Upper lobe of right lung (tissue), 1 donor: ENCODE measurements around the gene FAM237B. TPM values are rescaled to one million over a fixed set of nuclear protein-coding genes. Genes with fewer than 3 reads are reported as not detected.

ENCODE experiments used
- ATAC-seq: fragments of 200-7000 bp; cut with Tn5 transposase; one replicate; pipeline ENCODE4 v1.9.1; 2020; ENCODE audit warnings: mild to moderate bottlenecking, moderate library complexity
- DNase-seq: peaks from one replicate; pipeline ENCODE4 v3.0.0-alpha.2; 2020
- H3K27ac ChIP-seq: fragments of 200-600 bp; one replicate; pipeline ENCODE4 v1.8.0; 2022
- H3K27me3 ChIP-seq: fragments of 200-600 bp; one replicate; pipeline ENCODE4 v1.8.0; 2022; ENCODE audit warnings: mild to moderate bottlenecking
- H3K36me3 ChIP-seq: fragments of 200-600 bp; one replicate; pipeline ENCODE4 v1.8.0; 2022
- H3K4me1 ChIP-seq: fragments of 200-600 bp; one replicate; pipeline ENCODE4 v1.8.0; 2022
- H3K4me3 ChIP-seq: fragments of 200-600 bp; one replicate; pipeline ENCODE4 v1.8.0; 2022; ENCODE audit warnings: mild to moderate bottlenecking
- H3K9me3 ChIP-seq: fragments of 200-600 bp; one replicate; pipeline ENCODE4 v1.8.0; 2022
- intact Hi-C: fragments of 100-400 bp; cut with DNase I; formaldehyde crosslinking; loops from one replicate; pipeline ENCODE4 v1.11.0; 2022
- total RNA-seq: library from RNA; stranded (reverse); fragmentation: NEBNext Ultra II Directional; extraction: Animal tissue kit (Norgen Biotek cat#: 25700); gene quantifications from one replicate; pipeline ENCODE4 v1.2.1, GENCODE V29; 2021
- TF ChIP-seq, protein P1 (sequence below): fragments of 200-600 bp; IDR thresholded peaks from one replicate; pipeline ENCODE4 v1.8.0; 2022; ENCODE audit warnings: antibody characterized with exemption
- donor health status: DM: no; HTN: yes; CAD: no; lungs with severe emphysema.

FAM237B gene
- total RNA-seq, 1 donor from 2014 or later: not detected

- H3K9me3 ChIP-seq: no peaks in the 10 kb centered on the region
- H3K27me3 ChIP-seq: no peaks in the 10 kb centered on the region
- TF ChIP-seq, protein P1, sequence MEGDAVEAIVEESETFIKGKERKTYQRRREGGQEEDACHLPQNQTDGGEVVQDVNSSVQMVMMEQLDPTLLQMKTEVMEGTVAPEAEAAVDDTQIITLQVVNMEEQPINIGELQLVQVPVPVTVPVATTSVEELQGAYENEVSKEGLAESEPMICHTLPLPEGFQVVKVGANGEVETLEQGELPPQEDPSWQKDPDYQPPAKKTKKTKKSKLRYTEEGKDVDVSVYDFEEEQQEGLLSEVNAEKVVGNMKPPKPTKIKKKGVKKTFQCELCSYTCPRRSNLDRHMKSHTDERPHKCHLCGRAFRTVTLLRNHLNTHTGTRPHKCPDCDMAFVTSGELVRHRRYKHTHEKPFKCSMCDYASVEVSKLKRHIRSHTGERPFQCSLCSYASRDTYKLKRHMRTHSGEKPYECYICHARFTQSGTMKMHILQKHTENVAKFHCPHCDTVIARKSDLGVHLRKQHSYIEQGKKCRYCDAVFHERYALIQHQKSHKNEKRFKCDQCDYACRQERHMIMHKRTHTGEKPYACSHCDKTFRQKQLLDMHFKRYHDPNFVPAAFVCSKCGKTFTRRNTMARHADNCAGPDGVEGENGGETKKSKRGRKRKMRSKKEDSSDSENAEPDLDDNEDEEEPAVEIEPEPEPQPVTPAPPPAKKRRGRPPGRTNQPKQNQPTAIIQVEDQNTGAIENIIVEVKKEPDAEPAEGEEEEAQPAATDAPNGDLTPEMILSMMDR: no peak
- peaks cover 4% of the 10 kb centered on the region for H3K4me1 ChIP-seq
- intact Hi-C loops: no loop called here
- H3K4me3 ChIP-seq: no peak overlapping the region
- ATAC-seq (no peak), DNase-seq (no peak)
- no peak overlapping the region for H3K27ac ChIP-seq
- H3K36me3 ChIP-seq: no peaks in the 10 kb centered on the region
These were observed 51.9 kb downstream of the FAM237B start for GRCh38 chr7:90269163-90269562.

DNA sequence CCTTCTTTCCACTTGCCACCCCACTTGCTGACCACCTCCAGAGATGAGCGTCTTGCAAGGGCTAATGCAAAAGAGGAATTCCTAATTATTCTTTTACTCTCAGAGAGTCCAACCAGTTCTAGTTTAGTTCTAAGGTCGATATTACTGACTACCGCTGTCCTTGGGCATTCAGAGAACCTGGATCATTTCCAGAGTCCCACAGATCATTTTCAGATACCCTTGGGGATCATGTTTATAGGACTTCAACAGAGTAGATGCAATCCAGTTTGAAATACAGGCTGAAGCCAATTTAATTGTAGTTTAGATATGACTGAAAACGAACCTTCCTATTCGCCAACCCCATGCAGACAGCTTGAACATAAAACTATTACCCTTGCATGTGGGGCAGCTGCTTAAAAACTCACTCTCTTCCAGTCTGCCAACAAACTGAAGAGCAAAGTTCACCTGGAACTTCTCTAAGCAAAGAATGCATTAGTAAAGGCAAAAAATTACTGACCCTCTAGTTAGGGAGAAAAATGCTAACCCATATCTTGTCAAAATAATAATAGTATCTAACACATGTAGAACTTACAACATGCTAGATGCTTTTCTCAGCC, 53.7 kb downstream of the FAM237B start:
- Histone ChIP-seq H3K36me3 (no peaks in the 10 kb centered on the region), H3K27ac (peak overlapping the region; percentile 43), H3K4me1 (peaks cover 3% of the 10 kb centered on the region), H3K27me3 (no peaks in the 10 kb centered on the region), H3K9me3 (no peaks in the 10 kb centered on the region), H3K4me3 (peak overlapping the region; percentile 4)
- no peak for DNase-seq
- intact Hi-C loops: no loop called here
- ATAC-seq: no peak
- TF ChIP-seq, protein P1: no peak

DNA sequence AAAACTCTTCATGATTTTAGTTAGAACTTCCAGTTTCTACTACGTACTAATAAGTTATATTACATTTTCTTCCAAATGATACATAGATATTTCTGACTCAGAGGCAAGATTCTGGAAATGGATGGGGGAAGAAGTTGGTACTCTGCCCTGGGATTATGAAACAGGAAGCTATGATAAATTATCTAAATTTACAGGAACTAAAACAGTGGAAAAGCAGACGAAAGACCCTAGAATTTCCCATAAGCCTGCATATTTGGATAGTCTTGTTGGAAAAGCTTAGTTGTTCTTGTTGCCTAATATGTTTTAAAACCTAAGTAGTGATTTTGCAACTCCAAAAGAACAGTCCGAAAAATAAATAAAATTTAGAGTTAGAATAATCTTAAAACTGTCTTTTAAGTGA, 54.3 kb downstream of the FAM237B start:
- Histone ChIP-seq H3K4me1 (no peaks in the 10 kb centered on the region), H3K4me3 (peak overlapping the region; percentile 4), H3K27me3 (no peaks in the 10 kb centered on the region), H3K36me3 (no peaks in the 10 kb centered on the region), H3K27ac (peak overlapping the region; percentile 43), H3K9me3 (no peaks in the 10 kb centered on the region)
- DNase-seq: no peak
- TF ChIP-seq, protein P1: no peak
- intact Hi-C loops: no loop called here
- ATAC-seq: no peak

Other genes starting within 250 kb of the FAM237B start
- 5.7 TPM for gene STEAP1, start 166.8 kb downstream of the FAM237B start, total RNA-seq
- gene STEAP2, start 109.6 kb downstream of the FAM237B start, total RNA-seq: 11.5 TPM
- 3.0 TPM for gene CFAP69, start 76.1 kb downstream of the FAM237B start, total RNA-seq
- 19.9 TPM for gene GTPBP10, start 25.4 kb upstream of the FAM237B start, total RNA-seq
- gene CLDN12, start 82.2 kb upstream of the FAM237B start, total RNA-seq: 30.8 TPM
- not detected for gene PTTG1IP2, start 148.3 kb upstream of the FAM237B start, total RNA-seq